GM21526 (cell line): ENCODE data around the gene BTG1.
"Not testable (repeated sequence)": the region's sequence is repeated elsewhere in the genome, so short reads cannot be mapped to it uniquely, and the experiment has no call there.

Experiments
- ATAC-seq: cut with Tn5 transposase; IDR thresholded peaks from one replicate; pipeline ENCODE4 v1.9.1; 2021; ENCODE audit warnings: moderate library complexity; ENCODE audit not compliant: unreplicated experiment, low FRiP score

The BTG1 gene

GRCh38 chr12:92105676-92106075 lies 40.0 kb downstream of the BTG1 start:
- no peak for ATAC-seq

GRCh38 chr12:92105110-92105509 lies 40.5 kb downstream of the BTG1 start:
- no peak for ATAC-seq

- no peak for ATAC-seq
These were observed 43.0 kb downstream of the BTG1 start for GRCh38 chr12:92102606-92103005.

- ATAC-seq: no peak
These were observed 46.9 kb downstream of the BTG1 start for GRCh38 chr12:92098594-92099380.

DNA sequence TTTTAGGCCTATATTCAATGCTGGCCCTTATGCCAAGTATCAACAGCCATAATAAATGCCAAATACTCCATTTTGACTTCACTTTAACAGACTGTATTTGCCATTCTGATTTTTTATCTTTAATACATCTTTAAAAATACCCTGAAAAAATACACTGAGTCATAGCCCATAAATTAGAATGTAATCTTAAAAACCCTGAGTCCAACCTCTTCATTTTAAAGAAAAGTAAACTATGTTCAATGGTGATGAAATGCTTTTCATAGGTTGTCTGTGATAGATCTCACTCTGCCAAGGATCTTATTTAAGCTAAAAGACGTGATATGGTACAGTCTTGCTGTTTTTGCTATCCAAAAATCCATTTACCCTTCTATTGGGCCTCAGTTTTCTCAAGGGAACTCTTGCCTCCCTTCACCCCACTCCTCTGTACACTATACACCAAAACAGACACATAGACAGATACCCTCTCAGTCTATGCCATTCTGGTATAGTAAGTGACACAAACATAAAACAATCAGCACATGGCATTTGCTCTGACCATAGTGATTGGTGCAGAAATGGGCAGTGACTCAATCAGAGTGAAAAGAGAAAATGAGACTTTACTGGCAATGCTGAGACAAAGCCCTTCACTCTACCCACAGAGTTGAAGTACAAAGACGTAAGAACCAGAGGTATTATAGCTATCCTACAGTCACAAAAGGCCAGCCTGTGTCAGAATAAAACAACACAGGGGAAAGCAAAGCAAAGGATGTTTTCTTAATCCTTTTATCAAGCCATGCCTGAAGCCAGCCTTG lies 49.1 kb downstream of the BTG1 start:
- no peak for ATAC-seq

DNA sequence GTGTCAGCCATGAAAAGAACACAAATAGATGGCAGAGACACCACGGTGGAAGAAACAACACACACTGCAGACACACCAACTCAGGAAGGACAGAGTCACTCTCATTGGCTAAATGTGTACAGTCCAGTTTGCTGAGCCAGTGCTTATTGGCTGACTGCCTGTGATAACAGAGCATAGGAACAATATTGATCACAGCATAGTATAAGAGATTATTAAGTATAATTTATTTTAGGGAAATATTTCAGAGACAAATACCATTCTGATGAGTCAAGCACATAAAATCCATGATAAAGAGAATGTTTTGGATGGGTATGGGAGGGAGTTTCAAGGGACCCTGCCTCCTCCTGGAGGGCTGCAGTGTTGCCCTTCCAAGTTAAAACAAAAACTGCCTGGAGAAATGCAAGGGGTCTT lies 50.9 kb downstream of the BTG1 start:
- no peak for ATAC-seq

DNA sequence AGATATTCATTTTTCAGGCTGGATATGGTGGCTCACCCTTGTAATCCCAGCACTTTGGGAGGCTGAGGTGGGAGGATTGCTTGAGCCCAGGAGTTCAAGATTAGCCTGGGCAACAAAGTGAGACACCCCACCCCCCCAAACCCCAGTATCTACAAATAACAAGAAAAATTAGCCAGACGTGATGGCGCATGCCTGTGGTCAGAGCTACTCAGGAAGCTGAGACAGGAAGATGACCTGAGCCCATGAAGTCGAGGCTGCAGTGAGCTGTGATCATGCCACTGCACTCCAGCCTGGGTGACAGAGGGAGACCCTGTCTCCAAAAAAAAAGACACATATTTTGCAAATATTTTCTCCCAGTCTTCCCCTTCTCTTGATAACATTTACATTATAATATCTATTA lies 51.3 kb downstream of the BTG1 start:
- not testable (repeated sequence) for ATAC-seq
